ENCODE data around the gene MINAR1. TPM values are rescaled to one million over a fixed set of nuclear protein-coding genes. Genes with fewer than 3 reads are reported as not detected.

MINAR1 gene
- total and polyA plus RNA-seq, 2 of the 13 experiments (the other 11 are each of a cell fraction or from before 2014, with no cell fraction given) = 0.15 to 0.16 TPM

DNA sequence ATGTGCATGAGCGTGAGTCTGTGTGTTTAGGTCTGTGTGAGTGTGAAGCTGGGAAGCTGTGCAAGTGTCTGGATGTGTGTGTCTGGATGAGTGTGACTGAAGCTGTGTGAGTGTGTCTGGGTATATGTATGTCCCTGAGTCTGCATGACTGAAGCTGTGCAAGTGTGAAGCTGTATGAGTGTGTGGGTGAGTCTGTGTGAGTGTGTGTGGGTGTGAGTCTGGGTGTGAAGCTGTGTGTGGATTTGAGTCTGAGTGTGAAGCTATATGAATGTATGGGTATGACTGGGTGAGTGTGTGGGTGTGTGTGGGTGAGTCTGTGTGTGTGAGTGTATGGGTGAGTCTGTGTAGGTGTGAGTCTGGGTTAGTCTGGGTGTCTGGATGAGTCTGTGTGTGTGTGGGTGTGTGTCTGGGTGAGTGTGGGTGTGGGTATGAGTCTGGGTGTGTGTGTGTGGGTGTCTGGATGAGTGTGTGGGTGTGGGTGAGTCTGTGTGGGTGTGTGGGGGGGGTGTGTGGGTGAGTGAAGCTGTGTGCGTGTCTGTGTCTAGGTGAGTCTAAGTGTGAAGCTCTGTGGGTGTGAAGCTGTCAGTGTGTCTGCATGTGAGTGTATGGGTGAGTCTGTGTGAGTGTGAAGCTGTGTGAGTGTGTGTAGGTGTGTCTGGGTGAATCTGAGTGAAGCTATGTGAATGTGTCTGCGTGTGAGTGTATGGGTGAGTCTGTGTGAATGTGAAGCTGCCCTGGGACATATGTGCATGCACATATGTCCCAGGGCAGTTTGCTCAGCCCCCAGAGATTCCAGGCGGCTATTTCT, 20.3 kb downstream of the MINAR1 start:
- no peak for ATAC-seq
- Histone ChIP-seq H4K20me1 (ENCODE audit: insufficient read depth, low read length) (no peaks in the 10 kb centered on the region), H3K9ac (ENCODE audit: insufficient read depth, low read depth, low read length) (no peak overlapping the region), H3K4me2 (ENCODE audit: low read depth, low read length) (no peak overlapping the region), H2AFZ (ENCODE audit: low read length) (no peak overlapping the region), H3K36me3 (replicated peaks in 1 of 2; ENCODE audit: control insufficient read depth in 1 of 2, insufficient read depth in 2 of 2, low read length in 2 of 2) (no peaks in the 10 kb centered on the region), H3K27me3 (ENCODE audit: control insufficient read depth in 1 of 2, insufficient read depth in 2 of 2, low read length in 2 of 2) (peaks cover 2 to 16% of the 10 kb centered on the region in 2 experiments; a peak in 4 of 5 replicates), H3K27ac (ENCODE audit: extremely low read length, insufficient read depth, low read length) (no peak overlapping the region), H3K4me1 (ENCODE audit: insufficient read depth, low read length) (no peaks in the 10 kb centered on the region), H3K4me3 (replicated peaks in 1 of 3; ENCODE audit: insufficient read depth in 1 of 3, low read depth in 2 of 3, low read length in 3 of 3) (no peak overlapping the region), H3K9me3 (ENCODE audit: low read length) (no peaks in the 10 kb centered on the region), H3K79me2 (ENCODE audit: insufficient read depth, low read length) (no peaks in the 10 kb centered on the region)
- in situ Hi-C loops (cut with HindIII; ENCODE audit: extremely low pct_ligation_motif_present, low pct_unique_long_range_greater_than_20kb) = no loop called here
- BruUV-seq (replicated peaks) = no TSS peak
- 12% methylated on average over 4 of the region's 4 CpGs for WGBS (ENCODE audit: low lambda C conversion rate)
- no peak for FAIRE-seq
- DNase-seq (ENCODE audit: low spot score) = no peak
- CTCF ChIA-PET (ENCODE audit: low intra/inter-chr PET ratio, low total read pairs) = no interaction called here
- POLR2A ChIA-PET = no interaction called here
- intact Hi-C loops (cut with micrococcal nuclease; ENCODE audit: unreplicated experiment) = no loop called here
- TF ChIP-seq ZNF552 (CRISPR knock-in tag; IDR thresholded peaks at IDR 0.05; ENCODE audit: borderline replicate concordance) = no peak
- TF ChIP-seq, protein P1, sequence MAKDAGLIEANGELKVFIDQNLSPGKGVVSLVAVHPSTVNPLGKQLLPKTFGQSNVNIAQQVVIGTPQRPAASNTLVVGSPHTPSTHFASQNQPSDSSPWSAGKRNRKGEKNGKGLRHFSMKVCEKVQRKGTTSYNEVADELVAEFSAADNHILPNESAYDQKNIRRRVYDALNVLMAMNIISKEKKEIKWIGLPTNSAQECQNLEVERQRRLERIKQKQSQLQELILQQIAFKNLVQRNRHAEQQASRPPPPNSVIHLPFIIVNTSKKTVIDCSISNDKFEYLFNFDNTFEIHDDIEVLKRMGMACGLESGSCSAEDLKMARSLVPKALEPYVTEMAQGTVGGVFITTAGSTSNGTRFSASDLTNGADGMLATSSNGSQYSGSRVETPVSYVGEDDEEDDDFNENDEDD (CRISPR knock-in tag; IDR thresholded peaks at IDR 0.05; ENCODE audit: borderline replicate concordance) = no peak

DNA sequence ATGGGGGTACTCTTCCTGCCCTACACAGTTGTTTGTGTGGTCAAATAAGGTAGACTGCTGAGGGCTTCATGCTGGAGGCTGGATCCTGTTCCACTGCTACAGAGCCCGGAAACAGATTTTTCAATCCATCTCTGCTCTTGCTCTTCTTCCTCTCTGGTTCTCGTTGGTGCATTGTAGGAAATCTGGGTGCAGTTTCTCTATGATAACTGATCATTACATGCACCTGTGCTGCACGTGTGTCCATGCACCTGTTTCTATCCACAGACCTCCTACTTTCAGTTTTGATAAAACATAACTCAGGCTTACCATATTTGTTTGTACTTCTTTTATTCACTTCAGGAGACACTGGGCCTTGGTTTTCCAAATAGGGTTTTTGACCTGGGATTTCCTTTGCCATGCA, 21.3 kb downstream of the MINAR1 start:
- in situ Hi-C loops (cut with HindIII; ENCODE audit: extremely low pct_ligation_motif_present, low pct_unique_long_range_greater_than_20kb) (no loop called here), intact Hi-C loops (cut with micrococcal nuclease; ENCODE audit: unreplicated experiment) (no loop called here)
- ATAC-seq (no peak), DNase-seq (ENCODE audit: low spot score) (no peak), FAIRE-seq (no peak)
- POLR2A ChIA-PET = no interaction called here
- Histone ChIP-seq H3K27ac (ENCODE audit: extremely low read length, insufficient read depth, low read length) (no peak overlapping the region), H3K4me3 (replicated peaks in 1 of 3; ENCODE audit: insufficient read depth in 1 of 3, low read depth in 2 of 3, low read length in 3 of 3) (no peak overlapping the region), H3K4me1 (ENCODE audit: insufficient read depth, low read length) (no peaks in the 10 kb centered on the region), H3K79me2 (ENCODE audit: insufficient read depth, low read length) (no peaks in the 10 kb centered on the region), H3K27me3 (ENCODE audit: control insufficient read depth in 1 of 2, insufficient read depth in 2 of 2, low read length in 2 of 2) (peaks cover 2 to 22% of the 10 kb centered on the region in 2 experiments; a peak in 4 of 5 replicates), H3K4me2 (ENCODE audit: low read depth, low read length) (no peak overlapping the region), H3K9ac (ENCODE audit: insufficient read depth, low read depth, low read length) (no peak overlapping the region), H4K20me1 (ENCODE audit: insufficient read depth, low read length) (no peaks in the 10 kb centered on the region), H2AFZ (ENCODE audit: low read length) (no peak overlapping the region), H3K9me3 (ENCODE audit: low read length) (no peaks in the 10 kb centered on the region), H3K36me3 (replicated peaks in 1 of 2; ENCODE audit: control insufficient read depth in 1 of 2, insufficient read depth in 2 of 2, low read length in 2 of 2) (no peaks in the 10 kb centered on the region)
- TF ChIP-seq TAF1 (CRISPR knock-in tag; IDR thresholded peaks at IDR 0.05) (no peak), NBN (conservative IDR thresholded peaks at IDR 0.05) (no peak), IKZF1 (IDR thresholded peaks at IDR 0.05) (no peak)
- 2% methylated on average over 3 of the region's 3 CpGs for WGBS (ENCODE audit: low lambda C conversion rate)
- CTCF ChIA-PET (ENCODE audit: low intra/inter-chr PET ratio, low total read pairs) = no interaction called here
- no TSS peak for BruUV-seq (replicated peaks)
